Mammary epithelial cell (primary cell): Measurements from ENCODE around the gene HNRNPA1.
"Not testable (repeated sequence)": the region's sequence is repeated elsewhere in the genome, so short reads cannot be mapped to it uniquely, and the experiment has no call there.

Experiments
- EZH2 ChIP-seq: IDR thresholded peaks from 2 replicates; pipeline ENCODE4 v1.6.1; 2012; ENCODE audit warnings: low read length, inconsistent platforms, borderline replicate concordance
- TF ChIP-seq, protein P1 (sequence below), 2 donors: IDR thresholded peaks in 1 of 2; conservative IDR thresholded peaks in 1 of 2; 2 replicates each; pipeline ENCODE4 v1.5.1; 2011 to 2012; ENCODE audit warnings: inconsistent platforms in 2 of 2, low read length in 2 of 2, mild to moderate bottlenecking in 2 of 2, control low read depth in 1 of 2, low read depth in 1 of 2; ENCODE audit not compliant: insufficient read depth in 1 of 2; ENCODE audit errors: extremely low read depth in 1 of 2

DNA sequence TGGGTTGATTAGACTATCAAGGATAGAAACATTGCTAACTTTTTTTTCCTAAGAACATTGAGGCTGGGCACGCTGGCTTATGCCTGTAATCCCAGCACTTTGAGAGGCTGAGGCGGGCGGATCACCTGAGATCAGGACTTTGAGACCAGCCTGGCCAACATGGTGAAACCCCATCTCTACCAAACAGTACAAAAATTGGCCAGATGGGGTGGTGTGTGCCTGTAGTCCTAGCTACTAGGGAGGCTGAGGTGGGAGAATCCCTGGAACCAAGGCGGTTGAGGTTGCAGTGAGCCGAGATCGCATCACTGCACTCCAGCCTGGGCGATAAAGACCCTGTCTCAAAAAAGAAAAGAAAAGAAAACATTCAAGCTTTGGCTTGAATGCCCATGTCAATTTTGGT is 31.8 kb downstream of the HNRNPA1 start:
- not testable (repeated sequence) for TF ChIP-seq EZH2
- TF ChIP-seq, protein P1, sequence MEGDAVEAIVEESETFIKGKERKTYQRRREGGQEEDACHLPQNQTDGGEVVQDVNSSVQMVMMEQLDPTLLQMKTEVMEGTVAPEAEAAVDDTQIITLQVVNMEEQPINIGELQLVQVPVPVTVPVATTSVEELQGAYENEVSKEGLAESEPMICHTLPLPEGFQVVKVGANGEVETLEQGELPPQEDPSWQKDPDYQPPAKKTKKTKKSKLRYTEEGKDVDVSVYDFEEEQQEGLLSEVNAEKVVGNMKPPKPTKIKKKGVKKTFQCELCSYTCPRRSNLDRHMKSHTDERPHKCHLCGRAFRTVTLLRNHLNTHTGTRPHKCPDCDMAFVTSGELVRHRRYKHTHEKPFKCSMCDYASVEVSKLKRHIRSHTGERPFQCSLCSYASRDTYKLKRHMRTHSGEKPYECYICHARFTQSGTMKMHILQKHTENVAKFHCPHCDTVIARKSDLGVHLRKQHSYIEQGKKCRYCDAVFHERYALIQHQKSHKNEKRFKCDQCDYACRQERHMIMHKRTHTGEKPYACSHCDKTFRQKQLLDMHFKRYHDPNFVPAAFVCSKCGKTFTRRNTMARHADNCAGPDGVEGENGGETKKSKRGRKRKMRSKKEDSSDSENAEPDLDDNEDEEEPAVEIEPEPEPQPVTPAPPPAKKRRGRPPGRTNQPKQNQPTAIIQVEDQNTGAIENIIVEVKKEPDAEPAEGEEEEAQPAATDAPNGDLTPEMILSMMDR (conservative IDR thresholded peaks at IDR 0.05 in 1 of 2, IDR thresholded peaks at IDR 0.05 in 1 of 2; ENCODE audit: extremely low read depth in 1 of 2, insufficient read depth in 1 of 2, low read depth in 1 of 2, low read length in 2 of 2), result not testable (repeated sequence)
